Left lung (tissue), 10 donors: ENCODE measurements around the gene RALGPS2. TPM values are rescaled to one million over a fixed set of nuclear protein-coding genes. Genes with fewer than 3 reads are reported as not detected.

Experiments
- ATAC-seq: fragments of 200-7000 bp; cut with Tn5 transposase; one replicate; pipeline ENCODE4 v1.9.1; 2020; ENCODE audit warnings: moderate library complexity
- DNase-seq, 4 donors: peaks; one replicate each; pipeline ENCODE4 v3.0.0-alpha.2; 2013 to 2020
- H3K27ac ChIP-seq, 2 donors: fragments of 200-600 bp; sonication (generic) in 1 of 2; one replicate each; pipeline versions ENCODE4 v1.5.0 to v1.8.0; 2020 to 2021
- H3K27me3 ChIP-seq, 2 donors: fragments of 200-600 bp; sonication (generic) in 1 of 2; one replicate each; pipeline versions ENCODE4 v1.5.0 to v1.8.0; 2020 to 2021
- H3K36me3 ChIP-seq, 2 donors: fragments of 200-600 bp; sonication (generic) in 1 of 2; one replicate each; pipeline versions ENCODE4 v1.5.0 to v1.8.0; 2020 to 2021
- H3K4me1 ChIP-seq, 2 donors: fragments of 200-600 bp; one replicate each; pipeline ENCODE4 v1.8.0; 2021
- H3K4me3 ChIP-seq, 2 donors: fragments of 200-600 bp; sonication (generic) in 1 of 2; one replicate each; pipeline versions ENCODE4 v1.5.0 to v1.8.0; 2020 to 2021; ENCODE audit warnings: mild to moderate bottlenecking in 1 of 2
- H3K9me3 ChIP-seq, 2 donors: fragments of 200-600 bp; sonication (generic) in 1 of 2; one replicate each; pipeline versions ENCODE4 v1.5.0 to v1.8.0; 2020 to 2021
- CTCF ChIP-seq, 2 donors: fragments of 200-600 bp; sonication (generic) in 1 of 2; IDR thresholded peaks; one replicate each; pipeline versions ENCODE4 v1.5.0 to v1.8.0; 2021; ENCODE audit warnings: antibody characterized with exemption in 2 of 2
- intact Hi-C, 2 donors: fragments of 100-400 bp; cut with DNase I; formaldehyde crosslinking; loops; one replicate each; pipeline versions ENCODE4 v1.11.2 to v1.14.2; 2022
- polyA plus RNA-seq, 6 donors: library from polyadenylated mRNA; unstranded; fragments of 120-200 nt; gene quantifications; one replicate each; pipeline ENCODE4 v1.2.1, GENCODE V29; 2013; ENCODE audit not compliant: insufficient read length in 6 of 6
- total RNA-seq, 2 donors: library from RNA; stranded (reverse); fragmentation: NEBNext Ultra II Directional; extraction: Animal tissue kit (Norgen Biotek cat#: 25700); gene quantifications; one replicate each; pipeline ENCODE4 v1.2.1, GENCODE V29; 2021
- donor health status: DM: no; HTN: yes; CAD: no.
- donor health status: DM: no; HTN: no; CAD: no.

The RALGPS2 gene
- total and polyA plus RNA-seq, 8 donors = 9.0 to 24.5 (median 20.9) TPM

GRCh38 chr1:178781533-178782330 is 56.7 kb downstream of the RALGPS2 start:
- intact Hi-C loops = no loop called here
- ATAC-seq = no peak
- no peak for DNase-seq
- Histone ChIP-seq H3K4me3 (no peak overlapping the region), H3K27me3 (no peaks in the 10 kb centered on the region), H3K27ac (no peak overlapping the region), H3K9me3 (no peaks in the 10 kb centered on the region), H3K36me3 (no peaks in the 10 kb centered on the region), H3K4me1 (no peaks in the 10 kb centered on the region)
- no peak for TF ChIP-seq CTCF (IDR thresholded peaks at IDR 0.05)

GRCh38 chr1:178784131-178784536 is 59.1 kb downstream of the RALGPS2 start:
- DNase-seq = no peak
- TF ChIP-seq CTCF (IDR thresholded peaks at IDR 0.05) = no peak
- H3K4me3 ChIP-seq = no peak overlapping the region
- ATAC-seq = no peak
- no peaks in the 10 kb centered on the region for H3K9me3 ChIP-seq
- intact Hi-C loops = no loop called here
- H3K36me3 ChIP-seq = no peaks in the 10 kb centered on the region
- no peaks in the 10 kb centered on the region for H3K4me1 ChIP-seq
- H3K27ac ChIP-seq = no peak overlapping the region
- H3K27me3 ChIP-seq = no peaks in the 10 kb centered on the region

GRCh38 chr1:178792394-178792793 is 67.3 kb downstream of the RALGPS2 start:
- DNase-seq (no peak), ATAC-seq (no peak)
- H3K4me1 ChIP-seq = no peaks in the 10 kb centered on the region
- H3K36me3 ChIP-seq = no peaks in the 10 kb centered on the region
- H3K4me3 ChIP-seq = no peak overlapping the region
- intact Hi-C loops = no loop called here
- H3K27me3 ChIP-seq = no peaks in the 10 kb centered on the region
- no peak for TF ChIP-seq CTCF (IDR thresholded peaks at IDR 0.05)
- H3K27ac ChIP-seq = no peak overlapping the region
- no peaks in the 10 kb centered on the region for H3K9me3 ChIP-seq

- Histone ChIP-seq H3K4me1 (no peaks in the 10 kb centered on the region), H3K9me3 (peaks cover 0 to 7% of the 10 kb centered on the region in 2 donors), H3K27me3 (no peaks in the 10 kb centered on the region), H3K27ac (no peak overlapping the region), H3K4me3 (no peak overlapping the region), H3K36me3 (peaks cover 0 to 6% of the 10 kb centered on the region in 2 donors)
- no peak for ATAC-seq
- no peak for TF ChIP-seq CTCF (IDR thresholded peaks at IDR 0.05)
- no peak for DNase-seq
- intact Hi-C loops = no loop called here
These were observed 71.0 kb downstream of the RALGPS2 start for GRCh38 chr1:178796013-178796412.

GRCh38 chr1:178797590-178797989 is 72.5 kb downstream of the RALGPS2 start:
- intact Hi-C loops = no loop called here
- Histone ChIP-seq H3K4me1 (no peaks in the 10 kb centered on the region), H3K36me3 (peaks cover 0 to 6% of the 10 kb centered on the region in 2 donors), H3K27ac (no peak overlapping the region), H3K4me3 (no peak overlapping the region), H3K9me3 (peaks cover 0 to 7% of the 10 kb centered on the region in 2 donors), H3K27me3 (no peaks in the 10 kb centered on the region)
- ATAC-seq (no peak), DNase-seq (no peak)
- TF ChIP-seq CTCF (IDR thresholded peaks at IDR 0.05) = no peak
